GM12891 (cell line): ENCODE data around the gene IMMP2L.

ENCODE experiments used
- PAX5 ChIP-seq: IDR thresholded peaks from 2 replicates; pipeline ENCODE4 v1.6.1; 2011; ENCODE audit warnings: low read length, moderate library complexity, mild to moderate bottlenecking; ENCODE audit not compliant: insufficient read depth, severe bottlenecking
- POLR2A ChIP-seq: IDR thresholded peaks from 2 replicates; pipeline ENCODE4 v1.6.1; 2011; ENCODE audit warnings: low read depth, low read length, control low read depth
- POLR2AphosphoS5 ChIP-seq: IDR thresholded peaks from 2 replicates; pipeline ENCODE4 v1.6.1; 2011; ENCODE audit warnings: low read depth, low read length, control low read depth
- POU2F2 ChIP-seq: IDR thresholded peaks from 2 replicates; pipeline ENCODE4 v1.6.1; 2011; ENCODE audit warnings: low read depth, mild to moderate bottlenecking, control low read depth, low read length, moderate library complexity
- SPI1 ChIP-seq: IDR thresholded peaks from 2 replicates; pipeline ENCODE4 v1.6.1; 2011; ENCODE audit warnings: low read depth, low read length, control low read depth
- TAF1 ChIP-seq: IDR thresholded peaks from 2 replicates; pipeline ENCODE4 v1.6.1; 2011; ENCODE audit warnings: low read depth, low read length, control low read depth

DNA sequence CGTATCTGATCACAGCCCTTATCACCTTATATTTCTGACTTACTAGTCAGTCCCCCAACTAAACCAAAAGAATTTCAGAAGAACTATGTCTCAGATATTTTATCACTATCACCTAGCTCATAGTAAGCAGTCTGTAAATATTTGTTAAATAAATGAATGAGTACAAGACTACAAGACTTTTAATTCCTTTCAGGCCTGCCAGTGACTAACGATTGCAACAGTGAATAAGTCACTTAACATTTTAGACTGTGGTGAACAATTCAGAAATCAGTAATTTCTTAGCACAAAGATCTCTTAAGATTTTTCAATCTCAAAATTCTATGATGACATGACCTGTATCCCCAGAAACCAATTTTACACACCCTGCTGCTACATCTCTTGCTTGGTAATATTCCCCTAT is 162.2 kb downstream of the IMMP2L start:
- TF ChIP-seq POLR2A (no peak), POLR2AphosphoS5 (no peak), TAF1 (no peak), SPI1 (no peak), POU2F2 (no peak), PAX5 (no peak)
